Erythroblast (primary cell): ENCODE results near the gene HORMAD2.

Experiments
- GATA1 ChIP-seq: IDR thresholded peaks from 2 replicates; pipeline ENCODE4 v1.6.1; 2011; ENCODE audit warnings: low read depth, mild to moderate bottlenecking, control low read depth, low read length, moderate library complexity
- POLR2A ChIP-seq: IDR thresholded peaks from 2 replicates; pipeline ENCODE4 v1.6.1; 2011; ENCODE audit warnings: mild to moderate bottlenecking, low read length

DNA sequence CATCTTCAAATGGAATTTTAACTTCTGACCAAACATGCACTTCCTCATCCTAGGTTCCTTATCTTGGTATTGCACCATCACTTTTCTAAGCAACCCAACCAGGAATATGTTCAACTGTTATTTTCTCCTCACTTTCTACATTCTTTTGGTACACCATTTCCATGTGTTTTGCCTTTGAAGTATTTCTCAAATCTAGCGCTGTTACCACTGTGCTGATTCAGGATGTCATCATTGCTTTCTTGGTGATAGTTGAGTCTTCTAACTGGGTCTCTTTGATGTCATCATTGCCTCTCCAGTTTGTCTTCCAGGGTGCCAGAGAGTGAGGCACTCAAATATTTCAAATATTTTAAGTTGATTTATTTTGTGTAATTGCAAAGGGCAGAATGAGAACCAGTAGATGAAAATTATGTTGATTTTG is 47.5 kb downstream of the HORMAD2 start:
- TF ChIP-seq POLR2A (no peak), GATA1 (no peak)
